NB4 (cell line): ENCODE measurements around the gene CFAP90.

ENCODE experiments used
- DNase-seq: peaks from one replicate; pipeline ENCODE4 v3.0.0; 2010; ENCODE audit warnings: low read depth
- H3K4me3 ChIP-seq: one replicate; pipeline ENCODE4 v1.5.1; 2011; ENCODE audit warnings: mild to moderate bottlenecking, low read depth, low read length, moderate library complexity
- CTCF ChIP-seq: IDR thresholded peaks from one replicate; pipeline ENCODE4 v1.5.1; 2012; ENCODE audit warnings: low read depth, low read length
- MAX ChIP-seq: IDR thresholded peaks from 2 replicates; pipeline ENCODE4 v1.6.1; 2011; ENCODE audit warnings: low read depth, low read length
- MYC ChIP-seq: IDR thresholded peaks from 2 replicates; pipeline ENCODE4 v1.6.1; 2011; ENCODE audit warnings: low read depth, low read length
- POLR2A ChIP-seq: IDR thresholded peaks from 2 replicates; pipeline ENCODE4 v1.6.1; 2011; ENCODE audit warnings: mild to moderate bottlenecking; ENCODE audit not compliant: insufficient read length; ENCODE audit errors: extremely low read depth

Gene CFAP90

DNA sequence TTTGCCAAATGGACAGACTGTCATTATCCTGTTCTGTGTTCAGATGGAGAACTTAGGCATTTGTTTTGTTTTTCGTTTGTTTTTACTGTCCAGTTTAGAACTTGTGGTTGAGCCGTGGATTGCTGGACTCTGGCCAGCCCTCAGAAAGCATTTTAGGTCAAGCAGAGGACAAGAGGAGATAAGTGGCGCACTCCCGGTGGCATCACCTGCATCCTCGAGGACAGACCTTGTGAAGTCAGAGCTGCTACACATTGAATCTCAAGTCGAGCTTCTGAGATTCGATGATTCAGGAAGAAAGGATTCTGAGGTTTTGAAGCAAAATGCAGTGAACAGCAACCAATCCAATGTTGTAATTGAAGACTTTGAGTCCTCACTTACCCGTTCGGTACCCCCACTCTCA, 26.9 kb upstream of the CFAP90 start:
- H3K4me3 ChIP-seq, result no peak overlapping the region
- no peak for DNase-seq
- TF ChIP-seq CTCF, result no peak
- no peak for TF ChIP-seq POLR2A
- no peak for TF ChIP-seq MAX
- no peak for TF ChIP-seq MYC

DNA sequence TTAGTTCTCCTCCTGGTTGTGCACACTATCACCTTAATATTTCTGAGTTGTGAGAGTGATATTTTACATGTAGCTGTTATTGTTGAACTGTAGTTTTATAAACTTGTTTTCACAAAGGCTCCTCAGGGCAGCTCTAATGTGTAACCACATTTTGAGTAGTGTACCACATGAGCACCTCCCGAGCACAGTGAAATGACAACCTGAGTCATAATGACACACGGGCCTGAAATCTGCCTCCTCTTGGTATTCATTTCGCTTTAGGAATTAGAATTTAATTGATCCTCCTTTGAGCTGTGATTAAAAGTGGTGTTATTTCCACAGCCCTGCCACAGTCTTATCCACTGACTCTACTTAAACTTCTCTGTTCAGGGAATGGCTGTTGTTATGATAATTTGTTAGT, 25.9 kb upstream of the CFAP90 start:
- DNase-seq, result peak; percentile 55

GRCh38 chr5:7875151-7875550, 24.2 kb upstream of the CFAP90 start:
- no peak overlapping the region for H3K4me3 ChIP-seq
- DNase-seq, result no peak
- TF ChIP-seq MYC (no peak), MAX (no peak)

More for the DNA sequence above, 25.9 kb upstream of the CFAP90 start:
- TF ChIP-seq MYC (no peak), MAX (no peak), POLR2A (no peak), CTCF (no peak)
- no peak overlapping the region for H3K4me3 ChIP-seq

DNA sequence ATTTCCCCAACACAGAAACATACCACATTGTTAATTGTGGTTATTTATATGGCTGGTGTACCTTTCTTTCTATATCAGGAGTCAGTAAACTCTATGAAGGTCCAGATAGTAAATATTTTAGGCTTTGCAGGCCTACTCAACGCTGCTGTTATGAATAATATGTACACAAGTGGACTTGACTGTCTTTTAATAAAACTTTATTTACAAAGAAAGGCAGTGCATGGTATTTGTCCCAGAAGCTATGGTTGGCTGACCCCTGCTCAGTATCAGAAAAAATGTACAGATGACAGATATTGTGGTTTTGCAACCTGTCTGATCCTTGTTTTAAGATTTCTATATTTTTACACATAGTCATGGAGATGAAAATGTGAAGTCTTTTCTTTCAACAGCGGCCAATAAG, 23.7 kb upstream of the CFAP90 start:
- TF ChIP-seq CTCF, result no peak
- no peak for TF ChIP-seq MYC
- TF ChIP-seq POLR2A, result no peak
- TF ChIP-seq MAX, result no peak
- H3K4me3 ChIP-seq, result no peak overlapping the region
- no peak for DNase-seq

DNA sequence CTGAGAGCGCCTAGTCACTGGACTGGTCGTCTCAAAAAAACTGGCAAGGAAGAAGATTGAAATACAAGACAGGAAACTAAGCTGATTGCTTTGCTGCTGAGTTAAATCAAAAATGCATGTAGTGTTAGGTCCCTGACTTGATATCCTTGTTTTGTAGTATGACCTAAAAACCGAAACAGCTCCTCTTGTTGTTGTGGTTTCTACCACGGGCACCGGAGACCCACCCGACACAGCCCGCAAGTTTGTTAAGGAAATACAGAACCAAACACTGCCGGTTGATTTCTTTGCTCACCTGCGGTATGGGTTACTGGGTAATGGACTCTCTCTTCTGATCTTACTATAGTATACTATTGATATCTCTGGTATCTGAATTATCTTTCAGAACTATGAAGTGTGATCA, 22.3 kb upstream of the CFAP90 start:
- no peak for DNase-seq
- TF ChIP-seq MAX, result no peak
- no peak for TF ChIP-seq POLR2A
- no peak for TF ChIP-seq CTCF
- TF ChIP-seq MYC, result no peak
- H3K4me3 ChIP-seq, result no peak overlapping the region

GRCh38 chr5:7872517-7873130, 21.7 kb upstream of the CFAP90 start:
- H3K4me3 ChIP-seq, result no peak overlapping the region
- DNase-seq, result no peak
- TF ChIP-seq CTCF (no peak), MYC (no peak), POLR2A (no peak), MAX (no peak)
